Measurements from ENCODE around the gene EPHB2.
"Not testable (repeated sequence)": the region's sequence is repeated elsewhere in the genome, so short reads cannot be mapped to it uniquely, and the experiment has no call there.

EPHB2 gene

DNA sequence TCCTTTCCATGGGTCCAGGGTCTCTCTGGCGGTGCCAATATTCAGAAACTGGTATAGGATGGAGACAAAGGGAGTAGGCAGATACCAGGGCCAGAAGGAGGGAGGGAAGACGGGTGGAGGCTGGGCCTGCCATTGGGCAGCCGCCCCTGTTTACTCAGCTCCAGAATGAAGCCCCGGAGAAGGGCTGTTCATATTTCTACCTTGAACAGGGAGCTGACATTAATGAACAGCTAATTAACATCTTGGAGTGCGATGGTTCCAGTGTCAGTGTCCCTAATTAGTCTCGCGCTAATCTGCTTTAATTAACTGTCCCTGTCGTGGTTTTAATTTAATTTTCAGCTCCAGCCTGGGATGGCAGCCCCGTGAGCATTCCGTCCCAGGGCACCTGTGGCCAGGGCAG is 113.8 kb downstream of the EPHB2 start:
- DNase-seq, result no peak

DNA sequence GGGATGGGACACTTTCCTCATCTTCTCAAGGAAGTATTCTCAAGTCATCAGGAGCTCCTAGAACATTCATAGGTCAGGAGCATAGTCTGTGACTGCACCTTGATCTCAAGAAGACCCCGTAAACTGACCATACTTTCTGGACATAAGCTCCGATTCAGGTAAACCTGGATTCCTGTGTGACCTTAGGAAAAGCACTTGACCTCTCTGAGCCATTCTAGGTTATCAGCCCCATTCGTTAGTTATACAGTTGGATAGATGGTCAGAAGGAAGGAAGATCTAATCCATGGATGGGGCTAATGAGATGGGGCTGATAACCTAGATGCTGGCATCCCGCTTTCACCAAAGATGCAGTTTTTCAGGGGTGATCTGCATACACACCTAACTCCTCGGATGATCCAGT is 114.3 kb downstream of the EPHB2 start:
- DNase-seq, result no peak

DNA sequence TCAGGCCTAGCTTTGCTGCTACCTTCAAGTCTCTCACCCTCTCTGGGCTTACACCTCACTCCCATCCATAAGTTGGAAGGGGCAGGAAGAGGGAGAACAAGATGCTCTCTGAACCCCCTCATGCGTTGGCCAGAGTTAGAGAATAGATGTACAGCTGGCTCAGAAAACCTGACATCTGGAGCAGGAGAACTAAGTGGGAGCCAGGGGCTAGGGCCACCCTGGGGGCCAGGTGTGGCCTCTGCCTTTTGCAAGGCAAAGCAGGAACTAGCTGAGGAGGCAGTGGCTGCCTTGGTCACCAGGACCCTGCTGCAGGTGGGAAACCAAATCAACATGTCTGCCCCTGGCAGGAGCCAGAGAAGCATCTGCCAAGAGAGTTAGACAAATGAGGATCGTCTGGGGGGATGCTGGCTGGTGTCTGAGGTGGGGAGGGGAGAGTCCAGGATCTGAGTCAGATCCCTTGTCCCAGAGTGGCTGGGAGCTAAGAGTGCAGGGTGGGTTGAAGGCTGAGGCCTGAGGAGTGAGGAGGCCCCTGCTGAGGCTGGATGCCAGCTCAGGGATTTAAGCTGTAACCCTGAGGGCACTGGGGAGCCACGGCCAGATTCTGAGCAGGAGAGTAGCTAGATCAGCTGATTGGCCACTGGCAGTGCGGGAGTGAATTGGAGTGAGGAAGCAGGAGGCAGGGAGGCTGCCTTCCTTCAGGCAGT is 115.0 kb downstream of the EPHB2 start:
- DNase-seq, result no peak

DNA sequence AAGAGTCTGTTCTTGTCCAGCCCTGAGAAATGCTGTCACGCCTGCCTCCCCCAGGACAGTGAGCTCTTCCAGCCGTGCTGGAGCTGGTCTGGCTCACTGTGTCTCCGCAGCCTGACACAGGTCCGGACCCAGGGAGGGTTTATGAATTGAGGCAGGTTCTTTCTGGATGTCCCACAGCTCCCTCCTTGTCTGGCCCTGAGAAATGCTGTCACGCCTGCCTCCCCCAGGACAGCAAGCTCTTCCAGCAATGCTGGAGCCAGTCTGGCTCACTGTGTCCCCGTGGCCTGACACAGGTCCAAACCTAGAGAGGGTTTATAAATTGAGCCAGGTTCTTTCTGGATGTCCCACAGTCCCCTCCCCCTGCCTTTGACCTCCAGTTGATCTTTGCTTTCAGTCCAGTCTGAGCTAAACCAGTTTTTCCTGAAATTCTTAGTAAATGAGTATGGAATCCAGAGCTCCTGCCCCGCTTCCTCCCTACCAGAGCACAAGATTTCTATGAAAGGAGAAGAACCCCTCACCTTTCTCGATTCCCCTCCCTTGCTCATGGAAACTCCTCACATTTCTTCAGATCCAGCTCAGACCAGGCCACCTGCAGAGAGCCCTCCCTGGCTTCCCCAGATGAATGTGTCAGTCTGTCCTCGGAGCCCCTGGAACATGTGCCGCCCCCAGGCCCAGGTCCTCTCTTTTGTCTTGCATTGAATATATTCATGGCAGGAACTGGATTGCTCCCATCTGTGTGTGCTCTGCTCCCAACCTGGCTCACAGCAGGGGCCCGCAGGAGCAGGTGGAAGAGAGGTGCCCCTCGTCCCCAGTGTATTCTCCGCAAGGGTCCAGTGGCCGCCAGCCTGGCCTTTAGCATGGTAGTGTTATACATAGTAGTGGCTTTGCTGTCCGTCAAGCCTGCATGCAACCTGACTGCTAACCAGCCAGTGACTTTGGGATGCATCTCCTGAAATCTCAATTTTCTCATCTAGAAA is 116.3 kb downstream of the EPHB2 start:
- DNase-seq, result no peak

DNA sequence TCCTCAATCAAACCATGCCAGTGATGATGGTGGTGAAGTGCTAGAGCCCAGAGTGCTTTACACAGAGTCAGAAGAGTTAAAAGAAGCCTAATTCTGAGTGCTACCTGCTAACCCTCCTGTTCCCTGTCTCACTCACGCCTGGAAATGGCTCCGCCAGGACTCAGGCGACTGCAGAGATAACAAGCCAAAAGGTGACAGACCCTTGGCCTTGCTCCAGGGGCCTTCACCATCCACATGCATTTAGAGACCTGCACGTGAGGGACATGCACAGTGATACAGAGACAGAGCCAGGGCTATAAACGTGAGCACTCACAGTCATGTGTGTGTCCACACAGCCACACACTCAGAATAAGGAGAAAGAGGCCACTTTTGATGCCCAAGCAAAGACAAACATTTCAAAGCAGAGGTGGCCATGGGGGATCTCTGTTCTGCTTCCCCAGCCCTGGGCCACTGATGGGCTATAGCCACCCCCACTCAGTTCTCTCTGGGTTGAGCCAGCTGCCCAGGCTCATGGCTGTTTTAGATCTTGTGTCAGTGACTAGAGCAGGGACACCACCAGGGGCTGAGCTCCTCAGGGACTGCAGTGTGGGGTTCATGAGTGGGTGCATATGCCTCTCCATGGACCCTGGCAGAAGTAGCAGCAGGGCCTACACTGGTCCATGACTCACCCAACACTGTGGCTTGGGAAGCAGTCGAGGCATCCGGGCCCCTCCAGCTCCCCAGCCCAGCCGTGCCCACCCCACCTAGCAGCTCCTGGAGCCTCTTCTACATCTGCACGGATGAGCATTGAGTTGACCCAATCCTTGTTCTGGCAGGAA is 117.2 kb downstream of the EPHB2 start:
- no peak for DNase-seq

DNA sequence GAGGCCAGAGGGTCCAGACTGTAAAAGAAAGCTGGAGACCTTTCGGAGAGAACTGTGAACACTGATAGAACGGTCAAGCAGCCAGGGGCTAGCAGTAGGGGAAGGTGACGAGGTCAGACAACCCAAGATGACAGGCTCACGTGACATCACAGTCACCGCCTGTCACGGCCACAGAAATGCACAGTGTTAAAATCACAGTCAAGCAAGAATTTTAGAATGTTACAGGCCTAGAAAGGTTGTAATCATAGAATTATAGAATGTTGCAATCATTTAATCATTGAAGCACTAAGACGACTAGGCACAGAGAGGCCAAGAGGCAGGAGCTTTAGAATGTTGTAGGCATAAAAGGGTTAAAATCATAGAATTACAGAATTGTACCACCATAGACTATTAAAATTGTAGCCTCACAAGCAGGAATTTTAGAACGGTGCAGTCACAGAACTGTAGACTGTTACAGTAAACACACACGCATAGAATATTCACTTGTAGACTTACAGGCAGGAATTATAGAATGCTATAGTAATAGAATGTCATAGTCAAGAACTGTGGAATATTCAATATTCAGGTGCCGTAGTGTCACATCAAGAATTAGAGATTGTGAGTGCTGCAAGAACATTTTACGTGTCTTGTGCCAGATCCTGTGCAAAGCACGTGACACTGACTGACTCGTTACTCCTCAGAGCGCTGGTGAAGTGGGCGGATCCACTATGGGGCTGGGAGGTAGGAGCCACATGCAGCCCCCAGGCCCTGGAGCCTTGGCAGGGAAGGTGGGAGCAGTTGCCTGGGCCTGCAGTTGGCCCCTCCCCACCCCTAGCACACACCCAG is 118.1 kb downstream of the EPHB2 start:
- DNase-seq, result no peak

DNA sequence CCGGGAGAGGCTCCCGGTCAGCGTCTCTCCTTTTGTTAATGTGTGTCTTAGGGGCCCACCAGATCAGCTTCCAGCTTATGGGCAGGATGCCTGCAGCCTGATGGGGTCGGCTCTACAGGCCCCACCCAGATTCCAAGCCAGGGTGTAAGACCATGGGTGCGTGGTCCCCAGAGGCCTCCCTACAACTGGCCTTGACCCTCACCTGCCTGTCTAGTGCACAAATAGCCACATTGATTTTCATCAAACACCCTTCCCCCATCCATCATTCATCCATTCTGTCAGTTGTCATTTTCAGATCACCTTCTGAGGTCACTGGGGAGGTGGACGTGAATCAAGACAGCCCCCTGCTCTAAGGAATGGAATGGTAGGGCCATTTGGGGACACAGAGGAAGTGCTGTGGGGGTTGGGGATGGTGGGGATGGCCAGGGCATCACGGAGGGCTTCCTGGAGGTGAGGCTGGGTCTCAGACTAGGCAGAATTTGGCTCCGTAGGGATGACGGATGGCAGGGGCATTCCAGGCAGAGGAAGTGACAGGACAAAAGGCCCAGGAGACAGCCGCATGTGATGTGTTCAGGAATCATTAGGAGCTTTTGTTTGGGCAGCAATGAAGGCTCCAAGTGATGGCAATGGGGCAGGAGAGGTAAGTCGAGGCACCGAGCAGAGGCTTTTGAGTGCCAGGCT is 118.8 kb downstream of the EPHB2 start:
- no peak for DNase-seq

DNA sequence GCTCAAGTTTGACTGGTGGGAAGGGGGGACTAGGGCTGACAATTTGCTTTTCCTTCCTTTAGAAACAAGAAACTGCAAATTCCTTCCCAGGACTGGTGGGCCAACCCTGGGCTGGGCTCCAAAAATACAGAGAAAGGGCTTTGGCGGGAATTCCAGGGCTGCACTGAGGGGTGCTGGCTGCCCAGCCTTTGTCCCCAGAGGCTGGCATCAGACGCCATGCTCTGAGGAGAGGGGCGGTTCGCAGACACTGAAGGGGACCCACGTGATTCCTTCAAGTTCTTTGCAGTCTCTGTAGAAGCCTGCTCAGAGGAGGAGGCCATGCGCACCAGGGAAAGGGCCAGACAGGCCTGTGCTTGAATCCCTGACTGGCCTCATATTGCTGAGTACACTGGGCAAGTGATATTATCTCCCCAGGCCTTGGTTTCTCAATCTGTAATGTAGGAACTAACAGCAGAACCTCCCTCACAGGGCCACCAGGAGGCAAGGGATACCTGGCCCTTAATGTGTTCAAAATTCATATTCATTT is 119.5 kb downstream of the EPHB2 start:
- no peak for DNase-seq

DNA sequence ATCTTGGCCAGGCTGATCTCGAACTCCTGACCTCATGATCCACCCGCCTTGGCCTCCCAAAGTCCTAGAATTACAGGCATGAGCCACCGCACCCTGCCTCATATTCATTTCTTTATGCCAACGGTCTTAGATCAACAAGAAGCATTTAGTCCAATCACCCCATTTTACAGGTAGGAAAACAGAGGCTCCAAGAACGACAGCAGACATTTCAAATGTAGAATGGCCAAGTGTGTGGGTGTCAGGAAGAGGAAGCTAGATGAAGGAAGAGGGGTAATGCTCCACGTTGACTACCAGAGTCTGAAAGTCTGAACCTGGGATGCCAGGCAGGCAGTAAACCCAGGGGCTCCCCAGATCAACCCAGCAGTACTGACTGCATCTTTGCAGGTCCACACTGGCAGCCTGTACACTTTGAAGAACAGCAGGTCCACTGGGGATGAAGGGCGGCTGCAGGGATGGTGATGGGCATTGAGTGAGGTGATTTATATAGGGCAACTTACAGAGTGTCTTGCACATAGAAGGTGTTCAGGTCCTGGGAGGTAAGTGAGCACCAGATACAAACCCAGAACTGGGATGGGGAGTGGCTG is 120.2 kb downstream of the EPHB2 start:
- no peak for DNase-seq

DNA sequence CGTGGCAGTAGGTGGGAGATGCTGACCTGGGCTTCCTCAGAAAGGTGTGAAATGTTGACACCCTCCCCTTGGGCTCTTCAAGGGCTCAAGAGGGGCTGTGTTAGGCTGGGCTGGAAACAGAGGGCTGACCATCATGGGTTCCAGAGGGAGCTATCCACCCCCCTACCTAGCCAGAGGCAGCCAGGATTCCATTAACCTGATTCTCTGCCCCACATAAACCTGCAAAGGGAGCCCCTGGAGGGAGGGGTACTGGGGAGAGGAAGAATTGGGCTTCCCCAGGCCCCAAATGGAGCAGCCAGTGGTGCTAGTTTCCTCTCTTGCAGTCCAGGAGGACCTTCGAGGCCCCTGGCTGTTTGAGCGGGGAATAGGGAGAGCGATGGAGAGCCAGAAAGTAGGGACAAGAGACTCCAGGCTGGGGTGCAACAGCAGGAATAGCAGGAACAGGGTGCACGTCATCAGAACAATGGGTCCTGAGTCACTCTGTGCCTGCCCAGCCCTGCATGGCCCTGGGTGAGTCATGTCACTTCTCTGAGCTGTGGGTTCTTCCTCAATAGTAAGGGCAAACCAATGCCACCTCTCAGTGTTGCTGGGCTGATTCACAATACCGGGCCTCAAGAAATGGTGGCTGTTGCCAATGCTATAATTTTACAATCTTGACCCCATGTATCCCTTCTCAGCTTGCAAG is 121.2 kb downstream of the EPHB2 start:
- DNase-seq, result no peak

DNA sequence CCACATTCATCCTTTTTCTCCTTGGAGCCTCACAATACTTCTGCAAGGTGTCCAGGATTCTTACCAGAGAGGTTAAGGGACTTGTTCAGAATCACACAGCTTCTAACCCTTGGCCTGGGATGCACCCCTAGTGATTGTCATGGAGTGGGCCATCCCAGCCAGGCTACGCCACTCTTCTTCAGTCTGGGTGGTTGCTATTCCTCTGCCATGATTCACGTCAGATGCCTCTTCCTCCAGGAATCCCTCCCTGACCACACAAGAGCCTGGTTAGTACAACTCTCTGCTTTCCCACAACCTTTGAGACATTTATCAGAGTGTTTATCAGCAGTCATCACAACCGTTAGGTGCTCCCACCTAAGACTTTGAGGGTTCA is 121.8 kb downstream of the EPHB2 start:
- no peak for DNase-seq

DNA sequence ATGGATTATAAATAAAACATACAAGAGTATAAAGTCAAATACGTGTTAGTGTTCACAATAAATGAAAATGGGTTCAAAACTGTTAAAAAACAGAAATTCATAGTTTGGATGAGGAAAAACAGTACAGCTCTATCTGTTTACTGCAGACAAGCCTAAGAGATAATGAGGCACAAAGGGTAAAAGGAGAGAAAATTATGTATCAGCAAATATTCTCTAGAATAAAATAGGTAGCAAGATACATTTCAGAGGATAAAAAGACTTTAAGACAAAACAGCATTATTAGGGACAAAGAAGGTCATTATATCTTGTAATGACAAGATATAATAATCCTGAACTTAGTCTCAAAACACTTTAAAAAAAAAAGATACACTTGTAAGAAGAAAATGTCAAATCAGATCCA is 123.1 kb downstream of the EPHB2 start:
- no peak for DNase-seq

DNA sequence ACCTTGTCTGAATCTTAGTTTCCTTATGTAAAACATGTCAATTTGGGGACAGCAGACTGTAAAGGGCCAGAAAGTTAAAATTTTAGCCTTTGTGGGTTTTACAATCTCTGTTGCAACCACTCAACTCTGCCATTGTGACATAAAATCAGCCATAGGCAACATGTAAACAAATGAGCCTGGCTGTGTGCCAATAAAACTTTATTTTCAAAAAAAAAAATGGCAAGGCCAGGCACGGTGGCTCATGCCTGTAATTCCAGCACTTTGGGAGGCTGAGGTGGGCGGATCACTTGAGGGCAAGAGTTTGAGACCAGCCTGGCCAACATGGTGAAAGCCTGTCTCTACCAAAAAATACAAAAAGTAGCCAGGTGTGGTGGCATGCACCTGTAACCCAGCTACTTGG is 123.8 kb downstream of the EPHB2 start:
- DNase-seq, result not testable (repeated sequence)

DNA sequence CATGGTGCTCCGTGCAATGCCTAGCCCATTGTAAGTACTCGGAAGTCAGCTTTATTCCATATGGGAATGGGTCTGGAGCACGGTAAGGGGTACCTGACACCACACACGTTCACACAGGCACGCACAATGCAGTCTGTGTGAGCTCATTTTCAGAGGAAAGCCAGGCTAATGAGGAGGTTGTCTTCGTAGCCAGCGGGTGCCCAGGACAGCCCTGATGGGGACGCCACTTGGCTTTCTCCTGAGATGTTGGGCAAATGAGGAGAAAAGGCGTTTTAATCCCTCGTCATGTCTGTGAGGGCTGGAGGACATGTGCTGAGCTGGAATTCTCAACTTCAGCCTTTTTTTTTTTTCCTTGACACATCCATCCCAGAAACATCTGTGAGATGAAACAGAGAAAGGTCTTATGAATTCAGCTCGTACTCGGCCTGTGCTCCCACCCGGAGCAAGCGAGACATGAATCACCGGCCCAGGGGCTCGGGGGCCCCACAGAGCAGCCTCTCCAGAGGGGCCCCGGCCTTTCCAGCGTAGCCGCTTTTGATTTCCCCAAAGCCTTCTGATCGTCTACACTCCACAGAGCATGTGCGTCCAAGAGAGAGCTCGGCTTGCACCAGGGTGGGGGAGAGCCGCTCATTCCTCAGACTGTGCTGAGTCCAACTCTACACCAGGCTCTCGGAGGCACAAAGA is 125.1 kb downstream of the EPHB2 start:
- DNase-seq, result no peak

DNA sequence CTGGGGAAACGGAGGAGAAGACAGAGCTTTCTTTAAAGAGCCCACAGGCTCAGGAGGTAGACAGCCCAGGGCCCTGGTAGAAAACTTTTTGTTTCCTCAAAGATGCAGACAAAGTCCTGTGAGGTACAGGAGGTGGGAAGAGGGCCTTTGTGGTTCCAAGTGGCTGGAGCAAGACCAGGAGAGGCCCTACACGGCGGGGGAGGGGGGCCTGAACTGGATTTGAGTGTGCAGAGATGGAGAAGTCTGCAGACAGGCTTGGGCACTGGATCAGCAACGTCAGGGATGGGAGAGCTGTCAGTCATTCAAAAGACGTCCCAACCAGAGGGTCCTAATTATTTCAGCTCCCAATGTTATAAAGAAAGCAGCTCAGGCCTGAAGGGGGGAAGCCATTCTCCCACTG is 126.2 kb downstream of the EPHB2 start:
- no peak for DNase-seq

DNA sequence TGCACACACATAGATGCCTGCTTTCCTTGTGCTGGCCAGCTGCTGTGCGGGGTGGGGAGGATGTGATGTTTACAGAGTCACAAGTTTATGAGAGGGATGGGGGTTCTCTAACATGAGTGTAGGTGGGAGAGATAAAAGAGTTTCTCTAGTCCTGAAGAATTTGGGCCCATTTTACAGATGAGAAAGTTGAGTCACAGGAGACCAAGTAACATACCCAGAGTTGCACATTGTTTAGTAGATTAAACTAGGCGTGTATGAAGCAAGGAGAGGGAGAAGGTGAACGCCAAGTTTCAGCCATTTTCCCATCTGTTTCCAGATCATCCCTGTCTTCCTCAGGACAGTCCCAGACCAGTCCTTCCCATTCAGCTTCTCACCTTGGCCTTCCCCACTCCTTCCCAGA is 126.7 kb downstream of the EPHB2 start:
- no peak for DNase-seq

DNA sequence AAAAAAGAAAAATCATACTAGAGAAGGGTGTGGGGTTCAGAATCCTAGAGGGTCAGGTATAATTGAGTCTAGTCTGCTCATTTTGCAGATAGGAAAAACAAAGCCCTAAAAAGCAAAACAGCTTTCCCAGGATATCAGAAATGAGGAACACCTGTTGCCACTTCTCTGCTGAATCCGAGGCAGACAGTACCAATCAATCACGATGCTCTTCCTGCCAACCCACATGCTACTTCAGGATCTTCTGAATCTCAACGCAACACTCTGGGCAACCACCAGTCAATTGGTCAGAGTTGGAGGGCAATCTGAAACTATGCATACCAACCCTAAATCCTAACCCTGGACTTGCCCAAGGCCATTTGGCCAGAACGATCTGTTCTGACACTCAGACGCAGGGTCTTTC is 128.3 kb downstream of the EPHB2 start:
- DNase-seq, result no peak

DNA sequence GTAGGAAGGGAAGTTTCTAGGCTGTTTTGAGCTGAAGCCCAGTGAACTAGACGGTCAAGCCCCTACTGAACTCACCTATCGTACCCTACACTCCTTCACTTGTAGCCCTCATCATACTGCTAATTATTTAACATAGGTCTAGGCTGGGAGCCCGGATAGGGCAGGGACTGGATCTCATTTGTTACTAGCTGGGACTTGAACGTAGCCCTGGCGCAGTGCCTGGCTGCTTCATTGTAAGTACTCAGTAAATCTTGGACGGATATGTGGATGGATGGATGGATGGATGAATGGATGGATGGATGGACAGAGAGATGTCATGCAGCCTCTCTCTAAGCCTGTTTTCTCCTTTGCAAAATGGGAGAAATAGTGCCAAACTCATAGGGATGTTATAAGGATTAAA is 129.2 kb downstream of the EPHB2 start:
- DNase-seq, result no peak

DNA sequence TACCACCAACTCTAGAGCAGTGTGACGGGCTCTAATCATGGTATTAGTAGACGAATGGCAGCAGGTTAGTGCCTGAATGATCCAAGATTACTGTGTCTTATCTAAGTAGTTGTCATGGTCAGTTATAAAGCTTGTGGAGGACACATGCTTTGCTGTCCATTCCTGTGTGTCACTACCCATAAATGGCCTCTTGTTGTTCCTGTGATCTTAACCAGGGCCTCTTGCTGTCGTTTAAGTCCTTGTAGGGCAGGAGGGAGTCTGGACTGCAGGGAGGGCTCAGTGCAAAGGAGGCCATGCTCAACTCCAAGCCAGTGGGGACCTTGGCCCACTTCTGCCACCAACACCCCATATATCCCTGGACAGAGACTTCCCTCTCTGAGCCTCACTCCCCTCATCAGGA is 130.5 kb downstream of the EPHB2 start:
- no peak for DNase-seq

DNA sequence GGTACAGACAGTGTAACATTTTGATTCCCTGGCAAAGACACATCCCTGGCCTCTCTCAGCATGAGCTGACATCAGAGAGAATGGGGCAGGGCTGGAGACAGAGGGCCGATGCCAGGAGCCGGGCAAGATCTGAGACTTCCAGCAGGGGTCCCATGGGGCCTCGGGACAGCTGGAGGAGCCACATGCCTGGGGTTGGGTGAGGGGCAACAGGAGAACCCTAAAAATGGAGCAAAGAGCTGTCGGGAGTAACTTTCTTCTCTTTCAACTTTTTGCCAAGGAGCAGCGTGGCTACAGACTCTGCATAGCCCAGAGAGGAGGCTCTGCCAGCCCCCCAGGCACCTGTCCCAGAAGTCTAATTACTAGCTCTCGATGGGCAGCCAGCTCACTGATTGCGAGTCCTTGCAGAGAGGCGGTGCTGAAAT is 131.2 kb downstream of the EPHB2 start:
- DNase-seq, result no peak
